Measurements from ENCODE around the gene PRKAG2.

Gene PRKAG2

GRCh38 chr7:151694441-151694827, 182.5 kb downstream of the PRKAG2 start:
- Mint-ChIP-seq H3K27ac (no peak overlapping the region), H3K9me3 (no peaks in the 10 kb centered on the region), H3K4me1 (ENCODE audit: low read depth) (peaks cover 57% of the 10 kb centered on the region), H3K36me3 (ENCODE audit: low read depth) (peaks cover 50% of the 10 kb centered on the region), H3K4me3 (no peak overlapping the region), H3K27me3 (no peaks in the 10 kb centered on the region)
- intact Hi-C loops (cut with micrococcal nuclease) = no loop called here

- intact Hi-C loops (cut with micrococcal nuclease) = no loop called here
Measured at GRCh38 chr7:151693140-151693539, 183.8 kb downstream of the PRKAG2 start.

GRCh38 chr7:151692721-151693120, 184.2 kb downstream of the PRKAG2 start:
- Mint-ChIP-seq H3K27me3 (no peaks in the 10 kb centered on the region), H3K4me1 (ENCODE audit: low read depth) (peaks cover 63% of the 10 kb centered on the region), H3K9me3 (no peaks in the 10 kb centered on the region), H3K36me3 (ENCODE audit: low read depth) (peaks cover 57% of the 10 kb centered on the region), H3K27ac (no peak overlapping the region), H3K4me3 (no peak overlapping the region)
- intact Hi-C loops (cut with micrococcal nuclease) = no loop called here

More at GRCh38 chr7:151693140-151693539, 183.8 kb downstream of the PRKAG2 start:
- Mint-ChIP-seq H3K9me3 (no peaks in the 10 kb centered on the region), H3K36me3 (ENCODE audit: low read depth) (peaks cover 54% of the 10 kb centered on the region), H3K27ac (no peak overlapping the region), H3K4me3 (no peak overlapping the region), H3K27me3 (no peaks in the 10 kb centered on the region), H3K4me1 (ENCODE audit: low read depth) (peaks cover 59% of the 10 kb centered on the region)

- no peaks in the 10 kb centered on the region for H3K27me3 Mint-ChIP-seq
- H3K27ac Mint-ChIP-seq = no peak overlapping the region
- H3K4me1 Mint-ChIP-seq (ENCODE audit: low read depth) = peaks cover 53% of the 10 kb centered on the region
- H3K9me3 Mint-ChIP-seq = no peaks in the 10 kb centered on the region
- no peak overlapping the region for H3K4me3 Mint-ChIP-seq
- H3K36me3 Mint-ChIP-seq (ENCODE audit: low read depth) = peaks cover 51% of the 10 kb centered on the region
- intact Hi-C loops (cut with micrococcal nuclease) = no loop called here
Measured at GRCh38 chr7:151691449-151691848, 185.5 kb downstream of the PRKAG2 start.

- H3K36me3 Mint-ChIP-seq (ENCODE audit: low read depth) = peaks cover 50% of the 10 kb centered on the region
- H3K27me3 Mint-ChIP-seq = no peaks in the 10 kb centered on the region
- intact Hi-C loops (cut with micrococcal nuclease) = no loop called here
- H3K9me3 Mint-ChIP-seq = no peaks in the 10 kb centered on the region
- H3K4me1 Mint-ChIP-seq (ENCODE audit: low read depth) = peaks cover 45% of the 10 kb centered on the region
- no peak overlapping the region for H3K27ac Mint-ChIP-seq
- H3K4me3 Mint-ChIP-seq = no peak overlapping the region
Measured at GRCh38 chr7:151690606-151691005, 186.3 kb downstream of the PRKAG2 start.

GRCh38 chr7:151689196-151689971, 187.5 kb downstream of the PRKAG2 start:
- Mint-ChIP-seq H3K27me3 (no peaks in the 10 kb centered on the region), H3K36me3 (ENCODE audit: low read depth) (peaks cover 40% of the 10 kb centered on the region), H3K27ac (no peak overlapping the region), H3K4me1 (ENCODE audit: low read depth) (peaks cover 38% of the 10 kb centered on the region), H3K4me3 (no peak overlapping the region), H3K9me3 (no peaks in the 10 kb centered on the region)
- intact Hi-C loops (cut with micrococcal nuclease) = no loop called here

- no peaks in the 10 kb centered on the region for H3K9me3 Mint-ChIP-seq
- intact Hi-C loops (cut with micrococcal nuclease) = no loop called here
- no peak overlapping the region for H3K4me3 Mint-ChIP-seq
- peaks cover 44% of the 10 kb centered on the region for H3K4me1 Mint-ChIP-seq (ENCODE audit: low read depth)
- no peak overlapping the region for H3K27ac Mint-ChIP-seq
- peaks cover 39% of the 10 kb centered on the region for H3K36me3 Mint-ChIP-seq (ENCODE audit: low read depth)
- H3K27me3 Mint-ChIP-seq = no peaks in the 10 kb centered on the region
Measured at GRCh38 chr7:151688236-151688780, 188.6 kb downstream of the PRKAG2 start.

- Mint-ChIP-seq H3K9me3 (no peaks in the 10 kb centered on the region), H3K27ac (no peak overlapping the region), H3K36me3 (ENCODE audit: low read depth) (peaks cover 39% of the 10 kb centered on the region), H3K4me3 (no peak overlapping the region), H3K4me1 (ENCODE audit: low read depth) (peaks cover 45% of the 10 kb centered on the region), H3K27me3 (no peaks in the 10 kb centered on the region)
- intact Hi-C loops (cut with micrococcal nuclease) = no loop called here
Measured at GRCh38 chr7:151687523-151688235, 189.2 kb downstream of the PRKAG2 start.

GRCh38 chr7:151686826-151687225, 190.1 kb downstream of the PRKAG2 start:
- intact Hi-C loops (cut with micrococcal nuclease) = no loop called here
- Mint-ChIP-seq H3K36me3 (ENCODE audit: low read depth) (peaks cover 39% of the 10 kb centered on the region), H3K27me3 (no peaks in the 10 kb centered on the region), H3K4me3 (no peak overlapping the region), H3K9me3 (no peaks in the 10 kb centered on the region), H3K27ac (no peak overlapping the region), H3K4me1 (ENCODE audit: low read depth) (peaks cover 44% of the 10 kb centered on the region)

- Mint-ChIP-seq H3K27me3 (no peaks in the 10 kb centered on the region), H3K4me3 (no peak overlapping the region), H3K36me3 (ENCODE audit: low read depth) (peaks cover 40% of the 10 kb centered on the region), H3K27ac (no peak overlapping the region), H3K9me3 (no peaks in the 10 kb centered on the region), H3K4me1 (ENCODE audit: low read depth) (peaks cover 44% of the 10 kb centered on the region)
- intact Hi-C loops (cut with micrococcal nuclease) = no loop called here
Measured at GRCh38 chr7:151686016-151686766, 190.7 kb downstream of the PRKAG2 start.

- Mint-ChIP-seq H3K36me3 (ENCODE audit: low read depth) (peaks cover 39% of the 10 kb centered on the region), H3K4me1 (ENCODE audit: low read depth) (peaks cover 58% of the 10 kb centered on the region), H3K27me3 (no peaks in the 10 kb centered on the region), H3K9me3 (no peaks in the 10 kb centered on the region), H3K27ac (no peak overlapping the region), H3K4me3 (no peak overlapping the region)
- intact Hi-C loops (cut with micrococcal nuclease) = no loop called here
Measured at GRCh38 chr7:151684408-151685175, 192.3 kb downstream of the PRKAG2 start.

GRCh38 chr7:151683615-151684407, 193.1 kb downstream of the PRKAG2 start:
- intact Hi-C loops (cut with micrococcal nuclease) = no loop called here
- peaks cover 60% of the 10 kb centered on the region for H3K4me1 Mint-ChIP-seq (ENCODE audit: low read depth)
- H3K9me3 Mint-ChIP-seq = no peaks in the 10 kb centered on the region
- no peaks in the 10 kb centered on the region for H3K27me3 Mint-ChIP-seq
- peak overlapping the region; percentile 79 for H3K27ac Mint-ChIP-seq
- H3K4me3 Mint-ChIP-seq = no peak overlapping the region
- peaks cover 32% of the 10 kb centered on the region for H3K36me3 Mint-ChIP-seq (ENCODE audit: low read depth)

Data from dendritic cell treated with granulocyte-macrophage colony-stimulating factor and Interleukin-4, amounts not matched to agents 40 ng/mL and 50 ng/mL, for 4 days (primary cell).